ENCODE data around the gene NPIPA8.
"Not testable (repeated sequence)": the region's sequence is repeated elsewhere in the genome, so short reads cannot be mapped to it uniquely, and the experiment has no call there.

Gene NPIPA8

GRCh38 chr16:18336636-18337035 is at the start of gene NPIPA8:
TSS of gene NPIPA8 (minus strand) at chr16:18336736. CDS start at chr16:18332662, 4,074 bp downstream.
- not testable (repeated sequence) for DNase-seq (ENCODE audit: low read depth, low spot score)

- not testable (repeated sequence) for DNase-seq (ENCODE audit: low read depth, low spot score)
Measured at GRCh38 chr16:18385285-18385684, 48.7 kb upstream of the NPIPA8 start.

- DNase-seq (ENCODE audit: low read depth, low spot score), result not testable (repeated sequence)
Measured at GRCh38 chr16:18384869-18385268, 48.3 kb upstream of the NPIPA8 start.

- DNase-seq (ENCODE audit: low read depth, low spot score), result not testable (repeated sequence)
Measured at GRCh38 chr16:18384098-18384636, 47.6 kb upstream of the NPIPA8 start.

GRCh38 chr16:18382696-18383095 is 46.2 kb upstream of the NPIPA8 start:
- not testable (repeated sequence) for DNase-seq (ENCODE audit: low read depth, low spot score)

- not testable (repeated sequence) for DNase-seq (ENCODE audit: low read depth, low spot score)
Measured at GRCh38 chr16:18347742-18348141, 11.2 kb upstream of the NPIPA8 start.

- not testable (repeated sequence) for DNase-seq (ENCODE audit: low read depth, low spot score)
Measured at GRCh38 chr16:18346993-18347392, 10.5 kb upstream of the NPIPA8 start.

GRCh38 chr16:18344634-18345033 is 8.1 kb upstream of the NPIPA8 start:
- not testable (repeated sequence) for DNase-seq (ENCODE audit: low read depth, low spot score)

- DNase-seq (ENCODE audit: low read depth, low spot score), result not testable (repeated sequence)
Measured at GRCh38 chr16:18341986-18342385, 5.5 kb upstream of the NPIPA8 start.

- not testable (repeated sequence) for DNase-seq (ENCODE audit: low read depth, low spot score)
Measured at GRCh38 chr16:18341417-18341960, 5.0 kb upstream of the NPIPA8 start.

- not testable (repeated sequence) for DNase-seq (ENCODE audit: low read depth, low spot score)
Measured at GRCh38 chr16:18339210-18339609, 2.7 kb upstream of the NPIPA8 start.

GRCh38 chr16:18311811-18312210 is 24.7 kb downstream of the NPIPA8 start:
- DNase-seq (ENCODE audit: low read depth, low spot score), result not testable (repeated sequence)

- DNase-seq (ENCODE audit: low read depth, low spot score), result not testable (repeated sequence)
Measured at GRCh38 chr16:18309159-18309558, 27.4 kb downstream of the NPIPA8 start.

GRCh38 chr16:18307241-18307640 is 29.3 kb downstream of the NPIPA8 start:
- DNase-seq (ENCODE audit: low read depth, low spot score), result not testable (repeated sequence)

- not testable (repeated sequence) for DNase-seq (ENCODE audit: low read depth, low spot score)
Measured at GRCh38 chr16:18306066-18306465, 30.5 kb downstream of the NPIPA8 start.

GRCh38 chr16:18303059-18303706 is 33.4 kb downstream of the NPIPA8 start:
- not testable (repeated sequence) for DNase-seq (ENCODE audit: low read depth, low spot score)

- DNase-seq (ENCODE audit: low read depth, low spot score), result not testable (repeated sequence)
Measured at GRCh38 chr16:18297714-18298113, 38.8 kb downstream of the NPIPA8 start.

GRCh38 chr16:18296931-18297330 is 39.6 kb downstream of the NPIPA8 start:
- DNase-seq (ENCODE audit: low read depth, low spot score), result not testable (repeated sequence)

GRCh38 chr16:18294371-18294770 is 42.2 kb downstream of the NPIPA8 start:
- not testable (repeated sequence) for DNase-seq (ENCODE audit: low read depth, low spot score)

GRCh38 chr16:18293337-18293956 is 43.1 kb downstream of the NPIPA8 start:
- DNase-seq (ENCODE audit: low read depth, low spot score), result not testable (repeated sequence)

- DNase-seq (ENCODE audit: low read depth, low spot score), result not testable (repeated sequence)
Measured at GRCh38 chr16:18290959-18291358, 45.6 kb downstream of the NPIPA8 start.

GRCh38 chr16:18286342-18286741 is 50.2 kb downstream of the NPIPA8 start:
- not testable (repeated sequence) for DNase-seq (ENCODE audit: low read depth, low spot score)
